Skeletal muscle cell (primary cell): ENCODE results near the gene FBXL5.

Source experiments
- DNase-seq: peaks from one replicate; pipeline ENCODE4 v3.0.0-alpha.2; 2010; ENCODE audit warnings: low read depth
- H3K4me3 ChIP-seq: 2 replicates; pipeline ENCODE4 v1.5.1; 2011; ENCODE audit warnings: low read depth, mild to moderate bottlenecking, control low read depth, low read length, moderate library complexity

Gene FBXL5

GRCh38 chr4:15677507-15677988, 22.4 kb upstream of the FBXL5 start:
- H3K4me3 ChIP-seq = no peak overlapping the region
- no peak for DNase-seq

GRCh38 chr4:15676899-15677298, 21.7 kb upstream of the FBXL5 start:
- DNase-seq = no peak

GRCh38 chr4:15676039-15676438, 20.9 kb upstream of the FBXL5 start:
- DNase-seq = no peak
- H3K4me3 ChIP-seq = no peak overlapping the region

More at GRCh38 chr4:15676899-15677298, 21.7 kb upstream of the FBXL5 start:
- no peak overlapping the region for H3K4me3 ChIP-seq

GRCh38 chr4:15675356-15675755, 20.2 kb upstream of the FBXL5 start:
- no peak for DNase-seq
- H3K4me3 ChIP-seq = no peak overlapping the region

GRCh38 chr4:15674926-15675325, 19.8 kb upstream of the FBXL5 start:
- DNase-seq = no peak
- no peak overlapping the region for H3K4me3 ChIP-seq

- DNase-seq = no peak
Measured at GRCh38 chr4:15674046-15674445, 18.9 kb upstream of the FBXL5 start.

GRCh38 chr4:15673337-15673736, 18.2 kb upstream of the FBXL5 start:
- no peak for DNase-seq
- H3K4me3 ChIP-seq = no peak overlapping the region

More at GRCh38 chr4:15674046-15674445, 18.9 kb upstream of the FBXL5 start:
- no peak overlapping the region for H3K4me3 ChIP-seq

GRCh38 chr4:15672101-15672500, 16.9 kb upstream of the FBXL5 start:
- H3K4me3 ChIP-seq = no peak overlapping the region
- no peak for DNase-seq

- no peak for DNase-seq
- H3K4me3 ChIP-seq = no peak overlapping the region
Measured at GRCh38 chr4:15670576-15670975, 15.4 kb upstream of the FBXL5 start.

- no peak for DNase-seq
- no peak overlapping the region for H3K4me3 ChIP-seq
Measured at GRCh38 chr4:15668566-15669435, 13.6 kb upstream of the FBXL5 start.

GRCh38 chr4:15667006-15667405, 11.8 kb upstream of the FBXL5 start:
- no peak for DNase-seq
- no peak overlapping the region for H3K4me3 ChIP-seq

GRCh38 chr4:15665753-15666365, 10.7 kb upstream of the FBXL5 start:
- no peak for DNase-seq
- H3K4me3 ChIP-seq = no peak overlapping the region

GRCh38 chr4:15659768-15660570, 4.8 kb upstream of the FBXL5 start:
- DNase-seq = peak; percentile 52
- no peak overlapping the region for H3K4me3 ChIP-seq

GRCh38 chr4:15658781-15659180, 3.6 kb upstream of the FBXL5 start:
- no peak for DNase-seq
- no peak overlapping the region for H3K4me3 ChIP-seq

GRCh38 chr4:15658136-15658770, 3.1 kb upstream of the FBXL5 start:
- no peak for DNase-seq
- H3K4me3 ChIP-seq = no peak overlapping the region

- no peak for DNase-seq
- H3K4me3 ChIP-seq = no peak overlapping the region
Measured at GRCh38 chr4:15657366-15657765, 2.2 kb upstream of the FBXL5 start.

- DNase-seq = no peak
Measured at GRCh38 chr4:15656038-15656470, 897 bp upstream of the FBXL5 start.

GRCh38 chr4:15654593-15655222, 449 bp downstream of the FBXL5 start:
- DNase-seq = no peak
- H3K4me3 ChIP-seq = peak overlapping the region; percentile 82

More at GRCh38 chr4:15656038-15656470, 897 bp upstream of the FBXL5 start:
- peak overlapping the region; percentile 82 for H3K4me3 ChIP-seq
